HCT116 (cell line): ENCODE measurements around the gene MNT.

ENCODE experiments used
- CTCF ChIP-seq, 3 experiments: fragments of 200-600 bp in 1 of 3; sonication (generic) in 1 of 3; IDR thresholded peaks in 2 of 3; conservative IDR thresholded peaks in 1 of 3; 2 replicates each; pipeline ENCODE4 v1.5.1; 2012 to 2017; ENCODE audit warnings: low read depth in 2 of 3, low read length in 2 of 3, antibody characterized with exemption in 1 of 3, borderline replicate concordance in 1 of 3, control low read depth in 1 of 3, mild to moderate bottlenecking in 1 of 3, mixed read lengths in 1 of 3, mixed run types in 1 of 3, moderate library complexity in 1 of 3; ENCODE audit not compliant: insufficient read depth in 1 of 3
- JUND ChIP-seq: IDR thresholded peaks from 2 replicates; pipeline ENCODE4 v1.6.1; 2012
- SIN3A ChIP-seq: IDR thresholded peaks from 2 replicates; pipeline ENCODE4 v1.6.1; 2012; ENCODE audit warnings: low read depth

GRCh38 chr17:2362881-2363280 lies 38.0 kb downstream of the MNT start:
- no peak for TF ChIP-seq CTCF (IDR thresholded peaks at IDR 0.05 in 2 of 3, conservative IDR thresholded peaks at IDR 0.05 in 1 of 3; ENCODE audit: borderline replicate concordance in 1 of 3, insufficient read depth in 1 of 3, low read depth in 2 of 3, low read length in 2 of 3)
- no peak for TF ChIP-seq SIN3A
- no peak for TF ChIP-seq JUND
